GM19099 (cell line): ENCODE measurements around the gene SCRT2.

Experiments used
- POLR2A ChIP-seq: IDR thresholded peaks from 3 replicates; pipeline ENCODE4 v1.6.1; 2011; ENCODE audit warnings: low read depth; ENCODE audit not compliant: insufficient read length; ENCODE audit errors: extremely low read depth

Gene SCRT2

DNA sequence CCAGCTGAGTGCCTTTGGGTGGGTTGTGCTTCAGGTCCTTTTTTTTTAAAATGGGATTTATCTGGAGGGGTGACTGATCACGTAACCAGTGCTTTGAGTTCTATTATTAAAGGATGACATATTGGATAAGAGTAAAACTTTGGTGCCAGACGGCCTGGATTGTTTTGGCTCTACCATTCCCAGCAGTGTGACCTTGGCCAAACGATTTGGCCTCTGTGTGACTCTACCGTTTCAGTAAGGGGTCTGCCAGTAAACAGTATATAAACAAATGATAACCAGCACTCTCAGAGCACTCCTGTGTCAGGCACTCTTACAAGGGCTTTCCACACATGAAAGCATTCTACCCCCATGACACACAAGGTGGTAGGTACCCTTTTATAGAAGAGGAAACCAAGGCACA lies 8.7 kb downstream of the SCRT2 start:
- no peak for TF ChIP-seq POLR2A

DNA sequence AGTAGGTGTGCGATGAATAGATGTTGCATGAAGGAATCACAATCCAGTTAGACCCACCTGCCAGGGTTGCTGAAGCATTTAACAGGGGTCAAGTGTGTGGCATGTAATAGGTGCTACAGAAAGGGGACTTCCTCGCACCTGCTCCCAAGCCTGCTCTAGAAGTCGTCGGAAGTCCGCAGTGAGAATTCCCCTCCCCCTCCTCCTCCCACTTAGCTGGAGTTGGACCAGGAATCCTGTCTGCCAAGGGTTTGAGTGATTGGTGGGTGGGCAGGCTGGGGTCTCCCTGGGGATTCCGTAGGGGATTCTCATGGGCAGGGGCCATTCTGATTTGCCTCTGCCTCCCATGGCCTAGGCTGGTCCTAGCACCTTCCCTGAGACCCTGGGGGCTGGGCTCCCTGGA lies 10.3 kb downstream of the SCRT2 start:
- TF ChIP-seq POLR2A = no peak

DNA sequence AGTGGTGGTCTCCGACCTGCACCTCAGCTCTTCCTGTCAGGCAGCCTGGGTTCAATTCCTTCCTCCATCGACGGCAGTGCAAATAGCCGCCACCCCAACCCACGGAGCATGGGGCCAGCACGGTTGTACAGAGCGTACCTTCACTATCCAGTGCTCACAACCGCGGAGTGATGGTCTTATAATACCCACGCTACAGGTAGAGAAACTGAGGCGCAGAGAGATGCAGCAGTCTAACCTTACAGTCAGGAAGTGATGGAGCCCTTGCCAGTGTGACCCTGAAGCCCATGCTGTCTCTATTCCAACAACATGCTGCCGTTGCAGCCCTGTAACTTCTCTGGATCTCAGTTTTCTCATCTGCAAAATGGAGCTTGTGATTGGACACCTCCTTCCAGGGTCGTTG lies 11.0 kb downstream of the SCRT2 start:
- TF ChIP-seq POLR2A = no peak

DNA sequence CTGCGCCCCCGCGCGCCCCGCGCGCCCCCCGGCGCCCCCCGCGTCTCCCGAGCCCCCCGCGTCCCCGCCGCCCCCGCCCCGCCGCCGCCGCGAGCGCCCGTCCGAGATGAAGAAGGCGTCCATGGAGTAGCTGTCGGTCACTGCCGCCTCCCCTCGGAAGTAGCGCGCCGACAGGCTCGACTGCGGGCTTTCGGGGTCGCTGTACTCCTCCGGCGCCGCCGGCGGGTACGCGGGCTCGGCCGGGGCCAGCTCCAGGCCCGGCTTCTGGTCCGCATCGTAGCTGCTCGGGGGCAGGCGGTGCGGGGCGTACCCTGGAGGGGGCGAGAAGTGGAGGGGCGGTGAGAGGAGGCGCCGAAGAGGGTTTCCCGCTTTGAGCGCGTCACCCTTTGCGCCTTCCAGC lies 11.5 kb downstream of the SCRT2 start:
- TF ChIP-seq POLR2A = no peak

DNA sequence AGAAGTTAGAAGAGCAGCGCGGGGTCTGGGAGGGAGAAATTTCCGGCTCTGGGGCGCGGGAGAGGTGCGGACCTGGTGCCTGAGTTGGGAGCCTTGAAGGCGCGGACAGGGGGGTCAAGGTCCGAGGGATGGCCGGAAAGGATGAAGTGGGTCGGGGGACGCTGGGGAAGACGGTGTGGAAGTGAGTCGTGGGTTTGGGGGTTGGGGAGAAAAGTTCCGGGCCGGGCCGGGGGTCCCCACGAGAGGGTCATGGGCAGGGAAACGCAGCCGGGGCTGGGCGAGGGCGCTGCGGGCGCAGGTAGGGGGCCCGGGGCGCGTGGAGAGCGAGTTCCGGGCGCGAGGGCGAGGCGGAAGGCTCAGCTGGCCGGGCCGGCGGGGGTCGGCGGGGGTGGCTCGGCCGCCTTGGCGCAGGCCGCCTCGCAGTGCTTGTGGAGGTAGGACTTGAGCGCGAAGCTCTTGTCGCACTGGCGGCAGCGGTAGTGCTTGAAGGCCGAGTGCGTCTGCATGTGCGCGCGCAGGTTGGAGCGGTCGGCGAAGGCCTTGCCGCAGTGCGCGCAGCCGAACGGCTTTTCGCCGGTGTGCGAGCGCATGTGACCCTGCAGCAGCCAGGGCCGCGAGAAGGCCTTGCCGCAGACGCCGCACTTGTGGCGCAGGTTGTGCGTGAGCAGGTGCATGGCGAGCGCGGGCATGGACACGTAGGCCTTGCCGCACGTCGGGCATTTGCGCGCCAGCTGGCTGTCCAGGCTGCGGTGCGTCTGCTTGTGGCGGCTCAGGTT lies 12.1 kb downstream of the SCRT2 start:
- no peak for TF ChIP-seq POLR2A

DNA sequence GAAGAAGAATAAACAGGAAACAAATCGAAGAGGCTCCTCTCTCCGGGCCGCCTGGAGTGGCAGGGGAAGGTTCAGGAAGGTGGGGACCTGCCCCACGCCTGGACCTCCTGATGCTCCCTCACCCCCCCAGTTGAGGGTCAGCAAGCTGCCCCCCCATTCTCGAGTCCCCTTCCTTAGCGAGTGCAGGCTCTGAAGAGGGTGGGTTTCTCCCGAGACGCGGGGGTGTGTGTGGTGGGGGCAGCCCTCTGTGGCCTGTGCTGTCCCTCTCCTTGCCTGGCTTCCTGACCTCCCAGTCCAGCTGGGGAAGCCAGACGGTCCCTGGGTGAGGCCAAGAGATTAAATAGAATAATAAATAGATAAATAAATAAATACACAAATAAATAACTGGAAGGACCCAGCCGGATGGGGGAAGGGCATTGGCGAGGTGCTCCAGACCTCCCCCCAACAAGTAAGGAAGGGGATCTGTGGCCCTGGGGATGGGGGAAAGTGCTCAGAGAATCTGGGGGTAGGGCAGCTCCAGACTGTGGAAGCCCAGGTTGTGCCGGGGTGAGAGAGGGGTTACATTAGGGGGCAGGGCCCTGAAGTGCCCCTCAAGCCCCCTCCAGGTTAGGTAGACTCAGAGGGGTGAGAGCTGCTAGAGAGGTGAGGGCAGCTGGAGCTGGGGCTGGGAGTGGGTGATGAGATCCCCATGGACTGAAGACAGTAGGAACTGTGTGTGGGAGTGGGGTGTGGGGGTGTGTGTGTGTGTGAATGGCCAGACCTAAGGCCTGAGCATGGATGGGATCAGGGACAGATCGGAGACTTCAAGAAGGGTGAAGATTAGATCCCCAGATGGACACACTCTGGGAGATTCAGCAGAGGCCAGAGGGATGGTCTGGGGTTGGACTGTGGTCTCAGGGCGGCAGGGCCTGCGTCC lies 13.1 kb downstream of the SCRT2 start:
- no peak for TF ChIP-seq POLR2A

DNA sequence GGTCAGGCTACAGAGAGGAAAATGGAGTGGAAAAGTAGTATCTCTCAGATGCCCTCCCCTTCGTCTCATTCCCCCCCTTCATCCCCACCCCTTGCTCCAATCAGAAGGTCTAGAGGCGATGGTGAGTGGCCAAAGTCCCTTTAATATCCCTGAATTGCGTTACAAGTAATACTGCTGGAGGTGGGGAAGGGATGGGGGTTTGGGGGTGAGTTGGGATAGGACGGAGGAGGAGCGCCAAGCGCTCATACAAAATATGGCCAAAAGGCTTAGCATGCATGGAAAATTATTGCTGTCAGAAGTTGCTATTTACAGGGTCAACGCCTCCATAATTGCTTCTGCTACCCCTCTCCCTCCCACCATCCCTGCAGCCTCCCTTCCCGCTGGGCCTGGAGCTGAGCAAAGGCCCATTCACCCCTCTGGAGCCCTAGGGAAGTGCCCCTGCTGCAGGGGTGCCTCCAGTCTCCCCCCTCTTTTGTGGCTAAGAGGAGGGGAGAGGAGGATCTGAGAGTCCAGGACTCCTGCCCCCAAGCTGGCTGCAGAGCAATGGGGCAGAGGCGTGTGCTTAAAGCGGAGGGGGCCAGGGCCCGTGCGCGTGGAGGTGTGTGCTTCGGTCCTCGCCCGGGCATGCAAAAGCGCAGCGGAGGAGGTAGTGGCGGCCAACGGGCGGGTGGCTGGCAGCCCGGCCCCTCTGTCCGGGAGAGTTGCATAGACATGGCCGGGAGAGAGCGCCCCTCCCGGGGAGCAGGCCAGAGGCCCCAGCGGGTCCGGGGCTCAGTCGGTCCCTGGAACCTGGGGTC lies 13.9 kb downstream of the SCRT2 start:
- no peak for TF ChIP-seq POLR2A

DNA sequence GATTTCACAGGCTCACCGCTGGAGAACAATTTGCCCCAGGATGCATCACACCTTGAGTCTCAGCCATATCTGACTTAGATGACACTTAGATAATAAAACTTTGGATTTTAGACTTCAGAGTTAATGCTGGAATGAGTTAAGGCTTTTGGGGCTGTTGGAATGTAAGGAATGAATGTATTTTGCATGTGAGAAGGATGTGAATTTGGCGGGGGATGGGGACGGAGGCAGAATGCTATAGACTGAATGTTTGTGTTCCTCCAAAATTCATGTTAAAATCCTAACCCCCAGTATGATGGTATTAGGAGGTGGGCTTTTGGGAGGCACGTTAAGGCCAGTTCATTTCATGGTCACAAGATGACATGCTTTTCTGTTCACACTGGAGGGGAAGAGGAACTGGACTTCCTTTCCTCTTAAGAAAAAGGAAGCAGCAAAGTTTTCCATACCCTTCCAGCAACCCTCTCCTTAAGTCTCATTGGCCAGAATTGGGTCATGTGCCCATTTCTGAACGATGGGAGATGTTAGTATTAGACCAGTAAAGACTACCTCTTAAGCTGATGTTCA lies 16.8 kb downstream of the SCRT2 start:
- TF ChIP-seq POLR2A = no peak

DNA sequence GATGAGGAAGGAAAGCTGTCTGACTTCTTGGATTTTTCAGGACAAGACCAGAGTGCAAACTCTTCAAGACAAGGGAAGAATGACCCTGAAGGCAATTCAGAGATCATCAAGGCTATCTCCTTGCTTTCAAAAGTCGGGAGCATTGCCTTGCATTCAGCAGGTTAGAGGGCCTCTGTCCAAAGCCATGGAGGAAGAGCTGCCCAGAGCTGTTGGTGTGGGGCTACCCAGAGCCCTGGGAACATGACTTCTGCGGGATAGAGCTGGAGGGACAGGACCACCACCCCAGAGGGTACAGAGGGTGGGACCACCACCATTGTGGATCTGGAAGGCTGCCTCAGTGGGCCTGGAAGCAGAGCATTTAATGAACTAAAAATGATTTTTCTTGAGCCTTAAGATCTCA lies 17.4 kb downstream of the SCRT2 start:
- TF ChIP-seq POLR2A = no peak

DNA sequence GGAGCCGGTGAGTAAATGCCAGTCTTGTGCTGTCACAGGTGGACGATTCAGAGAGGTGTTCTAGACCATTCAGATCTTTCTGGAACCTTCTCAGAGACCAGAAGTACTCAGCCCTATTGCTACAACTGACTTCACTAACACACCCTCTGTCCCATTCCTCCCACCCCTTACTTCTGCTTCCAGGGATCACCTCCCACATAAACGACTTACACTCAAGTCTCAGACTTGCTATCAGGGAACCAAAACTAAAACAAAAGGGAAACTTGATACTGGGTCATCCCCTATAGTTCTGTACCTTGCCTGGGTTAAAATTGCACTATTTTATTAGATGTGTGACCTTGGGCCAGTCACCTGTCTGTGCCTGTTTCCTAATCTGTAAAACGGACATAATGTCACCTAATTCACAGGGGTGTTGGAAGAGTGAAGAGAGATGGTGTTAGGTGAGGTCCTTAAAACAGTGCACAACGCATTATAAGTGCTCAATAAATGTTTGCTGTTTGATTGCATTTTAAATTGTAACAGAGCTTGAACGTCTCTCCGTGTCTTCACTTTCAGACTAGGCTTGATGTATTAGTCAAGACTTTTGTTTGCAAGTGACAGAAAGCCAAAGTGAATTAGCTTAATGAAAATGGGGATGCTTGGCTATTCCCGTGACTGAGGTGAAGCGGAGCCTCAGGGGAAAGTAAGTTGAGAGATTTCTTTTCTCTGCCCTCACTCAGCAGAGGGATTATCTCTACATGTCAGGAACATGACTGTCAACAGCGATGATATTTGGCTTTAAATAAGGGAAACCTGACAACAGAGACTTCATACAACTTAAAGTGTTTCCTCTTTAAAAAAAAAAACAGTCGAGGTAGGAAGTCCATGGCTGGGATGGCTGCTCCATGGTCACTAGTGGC lies 19.6 kb downstream of the SCRT2 start:
- TF ChIP-seq POLR2A = no peak

DNA sequence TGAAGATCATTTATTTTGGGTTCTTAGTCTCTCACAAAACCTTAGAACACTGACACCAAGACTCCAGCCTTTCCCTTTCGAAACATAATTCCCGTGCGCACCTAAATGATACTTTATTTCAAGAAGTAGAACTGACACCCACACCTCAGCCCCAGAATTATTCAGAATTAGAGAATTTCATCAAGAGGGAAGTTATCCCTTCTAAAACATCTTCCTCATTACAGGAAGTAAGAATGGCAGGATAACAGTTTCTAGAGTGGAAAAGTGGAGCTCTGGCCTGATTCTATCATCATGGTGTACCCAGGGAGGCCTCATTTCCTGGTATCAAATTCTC lies 21.2 kb downstream of the SCRT2 start:
- no peak for TF ChIP-seq POLR2A

DNA sequence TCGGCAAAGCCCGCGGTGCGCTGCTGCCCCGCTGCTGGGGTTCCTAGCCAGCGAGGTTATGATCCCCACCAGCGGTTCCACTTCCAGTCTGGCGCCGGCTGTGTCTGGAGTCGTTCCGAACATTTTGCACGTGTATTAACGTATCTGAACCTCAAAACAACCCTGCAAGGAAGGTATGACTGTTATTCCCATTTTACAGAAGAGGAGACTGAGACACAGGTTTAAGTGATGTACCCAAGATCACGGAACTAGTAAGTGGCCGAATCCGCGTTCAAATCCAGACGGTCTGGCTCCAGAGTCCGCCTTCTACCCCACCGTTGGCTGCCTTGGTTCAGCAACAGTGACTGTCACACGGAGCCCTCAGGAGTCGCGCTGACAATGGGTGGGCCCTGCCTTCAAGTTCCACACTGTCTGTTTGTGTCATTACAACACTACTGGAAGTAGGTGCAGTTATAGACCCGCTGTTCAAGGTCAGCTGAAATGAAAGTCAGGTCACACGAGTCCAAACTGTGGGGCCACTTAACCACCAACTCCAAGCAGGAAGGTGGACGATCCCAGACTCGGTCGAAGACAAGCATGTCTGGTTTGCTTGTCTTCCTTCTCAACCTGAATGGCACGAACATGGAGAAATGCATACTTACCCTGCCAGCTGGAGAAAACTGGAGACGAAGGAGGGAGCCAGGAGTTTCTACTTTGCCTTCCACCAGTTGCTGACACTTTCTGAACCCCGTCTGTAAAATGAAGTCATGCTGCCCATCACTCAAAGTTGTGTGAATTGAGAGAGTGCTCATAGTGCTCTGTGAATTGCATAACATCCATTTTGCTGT lies 21.8 kb downstream of the SCRT2 start:
- TF ChIP-seq POLR2A = no peak

DNA sequence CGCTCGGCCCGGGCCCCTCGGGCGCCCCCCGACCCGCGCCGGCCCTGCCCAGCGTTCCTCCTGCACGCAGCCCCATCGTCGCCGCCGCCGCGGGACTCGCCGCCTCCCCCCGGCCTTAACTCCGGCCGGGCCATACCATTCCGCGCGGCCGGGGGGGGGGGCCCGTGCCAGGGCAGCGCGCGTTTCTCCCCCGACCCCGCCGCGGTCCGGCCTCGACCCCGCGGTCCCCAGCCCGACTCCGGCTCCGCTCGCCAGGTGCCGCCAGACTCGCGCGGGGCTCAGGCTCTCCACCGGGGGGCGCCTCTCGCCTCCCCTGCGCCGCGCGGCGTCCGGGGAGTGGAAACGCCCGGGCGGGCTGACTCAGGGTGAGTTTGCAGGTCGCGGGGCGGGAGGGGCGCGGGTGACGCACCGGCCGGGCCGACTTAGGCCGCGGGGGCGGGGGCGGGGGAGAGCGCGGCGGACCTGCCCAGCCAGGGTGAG lies 22.5 kb downstream of the SCRT2 start, which contains the start of gene SRXN1:
TSS of gene SRXN1 (minus strand) at position 91 of the 480 bp plus-strand sequence. CDS start at position 76, 15 bp downstream.
- peak; percentile 72 for TF ChIP-seq POLR2A

DNA sequence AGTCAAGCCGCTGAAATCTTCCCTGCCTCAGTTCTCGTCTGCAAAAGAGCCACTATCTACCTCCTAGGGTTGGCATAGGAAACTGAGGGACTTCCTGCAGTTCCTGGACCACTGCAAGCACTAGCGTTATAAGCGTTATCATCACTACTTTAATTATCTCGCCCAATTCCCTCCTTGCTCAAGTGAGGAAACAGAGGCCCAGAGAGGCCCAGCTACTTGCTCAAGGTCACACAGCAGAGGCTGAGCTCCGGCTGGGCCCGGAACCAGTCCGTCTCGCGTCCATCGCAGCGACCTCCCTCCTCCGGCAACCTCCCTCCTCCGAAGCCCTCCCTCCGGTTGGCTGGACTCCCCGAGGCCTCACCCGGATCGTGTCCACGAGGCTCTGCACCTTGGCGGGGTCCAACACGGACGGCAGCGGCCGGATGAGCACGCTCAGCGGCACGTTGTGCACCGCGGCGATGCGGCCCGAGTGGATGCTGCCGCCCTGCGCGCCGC lies 22.9 kb downstream of the SCRT2 start:
- no peak for TF ChIP-seq POLR2A
